GM23338 (cell line): ENCODE data around the gene ING3. TPM values are rescaled to one million over a fixed set of nuclear protein-coding genes. Genes with fewer than 3 reads are reported as not detected.

ENCODE experiments used
- ATAC-seq: fragments of 200-7000 bp; cut with Tn5 transposase; 3 replicates; pipeline ENCODE4 v1.9.1; 2020
- DNase-seq: peaks from one replicate; pipeline ENCODE4 v3.0.0-alpha.2; 2015; ENCODE audit warnings: low spot score
- H2AFZ ChIP-seq: fragments of 200-600 bp; sonication (generic); 2 replicates; pipeline ENCODE4 v1.8.0; 2016; ENCODE audit warnings: antibody characterized with exemption, mild to moderate bottlenecking, moderate library complexity
- H3F3A ChIP-seq: fragments of 200-600 bp; sonication (generic); replicated peaks from 2 replicates; pipeline ENCODE4 v1.8.0; 2017; ENCODE audit warnings: antibody characterized with exemption, mixed run types, low read depth
- H3K27ac ChIP-seq: fragments of 200-600 bp; sonication (generic); 2 replicates; pipeline ENCODE4 v1.6.1; 2016; ENCODE audit warnings: low read depth
- H3K27me3 ChIP-seq: fragments of 200-600 bp; sonication (generic); 2 replicates; pipeline ENCODE4 v1.8.0; 2016; ENCODE audit warnings: mild to moderate bottlenecking, mixed run types, moderate library complexity; ENCODE audit not compliant: insufficient read depth
- H3K36me3 ChIP-seq: fragments of 200-600 bp; sonication (generic); 2 replicates; pipeline ENCODE4 v1.8.0; 2016; ENCODE audit warnings: mild to moderate bottlenecking; ENCODE audit not compliant: insufficient read depth
- H3K4me1 ChIP-seq: fragments of 200-600 bp; sonication (generic); 2 replicates; pipeline ENCODE4 v1.8.0; 2016; ENCODE audit warnings: mild to moderate bottlenecking, moderate library complexity; ENCODE audit not compliant: insufficient read depth
- H3K4me2 ChIP-seq: fragments of 200-600 bp; sonication (generic); 2 replicates; pipeline ENCODE4 v1.7.1; 2017; ENCODE audit warnings: mixed run types
- H3K4me3 ChIP-seq: fragments of 200-600 bp; sonication (generic); 2 replicates; pipeline ENCODE4 v1.6.1; 2016; ENCODE audit warnings: mixed run types
- H3K79me2 ChIP-seq: fragments of 200-600 bp; sonication (generic); replicated peaks from 2 replicates; pipeline ENCODE4 v1.8.0; 2017; ENCODE audit warnings: mild to moderate bottlenecking; ENCODE audit not compliant: insufficient read depth
- H3K9me2 ChIP-seq: fragments of 200-600 bp; sonication (generic); 2 replicates; pipeline ENCODE4 v1.8.0; 2017; ENCODE audit not compliant: insufficient read depth
- H4K20me1 ChIP-seq: fragments of 200-600 bp; sonication (generic); replicated peaks from 2 replicates; pipeline ENCODE4 v1.8.0; 2017; ENCODE audit warnings: mild to moderate bottlenecking; ENCODE audit not compliant: insufficient read depth
- H3K27ac Mint-ChIP-seq: 2 replicates; pipeline ENCODE4 v1.8.0; 2020; ENCODE audit warnings: inconsistent platforms, mild to moderate bottlenecking, moderate library complexity, mixed read lengths
- H3K27me3 Mint-ChIP-seq: 3 replicates; pipeline ENCODE4 v1.8.0; 2022; ENCODE audit warnings: low read depth, mild to moderate bottlenecking, moderate library complexity, mixed read lengths, inconsistent platforms; ENCODE audit not compliant: insufficient read depth, poor library complexity
- H3K36me3 Mint-ChIP-seq: 3 replicates; pipeline ENCODE4 v1.8.0; 2021; ENCODE audit warnings: low read depth, mild to moderate bottlenecking, inconsistent platforms, moderate library complexity, mixed read lengths
- H3K4me1 Mint-ChIP-seq: 3 replicates; pipeline ENCODE4 v1.8.0; 2020; ENCODE audit warnings: mild to moderate bottlenecking, inconsistent platforms, mixed read lengths
- H3K4me3 Mint-ChIP-seq: 3 replicates; pipeline ENCODE4 v1.8.0; 2021; ENCODE audit warnings: moderate library complexity, mild to moderate bottlenecking, inconsistent platforms, mixed read lengths
- H3K9me3 Mint-ChIP-seq: 3 replicates; pipeline ENCODE4 v1.8.0; 2020; ENCODE audit warnings: moderate library complexity, mild to moderate bottlenecking, inconsistent platforms, mixed read lengths
- CREB1 ChIP-seq: fragments of 250-450 bp; sonication (Bioruptor Pico); IDR thresholded peaks from 2 replicates; pipeline ENCODE4 v1.5.0; 2020; ENCODE audit warnings: low read depth, mild to moderate bottlenecking, moderate library complexity
- EZH2 ChIP-seq: fragments of 200-600 bp; sonication (generic); IDR thresholded peaks from one replicate; pipeline ENCODE4 v1.8.0; 2017; ENCODE audit warnings: antibody characterized with exemption, mild to moderate bottlenecking, low read depth; ENCODE audit not compliant: unreplicated experiment
- EZH2phosphoT487 ChIP-seq: fragments of 200-600 bp; sonication (generic); IDR thresholded peaks from one replicate; pipeline ENCODE4 v1.8.1; 2018; ENCODE audit warnings: antibody characterized with exemption; ENCODE audit not compliant: unreplicated experiment
- JUNB ChIP-seq: IDR thresholded peaks from one replicate; pipeline ENCODE4 v1.6.1; 2016; ENCODE audit warnings: antibody characterized with exemption; ENCODE audit not compliant: unreplicated experiment
- NANOG ChIP-seq: IDR thresholded peaks from 2 replicates; pipeline ENCODE4 v1.6.1; 2016; ENCODE audit warnings: antibody characterized with exemption, borderline replicate concordance
- POLR2AphosphoS5 ChIP-seq: IDR thresholded peaks from 2 replicates; pipeline ENCODE4 v1.6.1; 2016; ENCODE audit warnings: antibody characterized with exemption, low read depth
- STAT1 ChIP-seq: IDR thresholded peaks from one replicate; pipeline ENCODE4 v1.6.1; 2016; ENCODE audit warnings: antibody characterized with exemption; ENCODE audit not compliant: unreplicated experiment
- ZNF114 ChIP-seq: fragments of 250-450 bp; sonication (Bioruptor Pico); IDR thresholded peaks from 2 replicates; pipeline ENCODE4 v1.5.0; 2020; ENCODE audit warnings: mild to moderate bottlenecking, moderate library complexity
- ZNF331 ChIP-seq: fragments of 250-450 bp; sonication (Bioruptor Pico); IDR thresholded peaks from 2 replicates; pipeline ENCODE4 v1.5.0; 2020; ENCODE audit warnings: low read depth, mild to moderate bottlenecking, moderate library complexity
- ZNF462 ChIP-seq: fragments of 250-450 bp; sonication (Bioruptor Pico); IDR thresholded peaks from 2 replicates; pipeline ENCODE4 v1.5.0; 2020; ENCODE audit warnings: mild to moderate bottlenecking, moderate library complexity
- polyA plus RNA-seq: library from polyadenylated mRNA; unstranded; fragments of >200 nt; fragmentation: Nextera tagmentation; extraction: Ambion mirVana; gene quantifications from 2 replicates; pipeline ENCODE4 v1.2.1, GENCODE V29; 2016
- total RNA-seq: library from RNA; depleted of rRNA; stranded (reverse); fragments of >200 nt; shearing (Covaris generic); gene quantifications from 2 replicates; pipeline ENCODE4 v1.2.3, GENCODE V29; 2014
- TF ChIP-seq, protein P1 (sequence below): IDR thresholded peaks from 2 replicates; pipeline ENCODE4 v1.6.1; 2016; ENCODE audit warnings: antibody characterized with exemption
- TF ChIP-seq, protein P2 (sequence below), 2 experiments: fragments of 200-600 bp in 1 of 2; sonication (generic) in 1 of 2; conservative IDR thresholded peaks; 2 replicates each; pipeline versions ENCODE4 v1.5.1 to v1.6.1; 2016 to 2017; ENCODE audit warnings: antibody characterized with exemption in 2 of 2, low read depth in 2 of 2, mild to moderate bottlenecking in 2 of 2, moderate library complexity in 1 of 2
- TF ChIP-seq, protein P3 (sequence below): IDR thresholded peaks from one replicate; pipeline ENCODE4 v1.6.1; 2018; ENCODE audit warnings: antibody characterized with exemption; ENCODE audit not compliant: unreplicated experiment

Gene ING3
- total and polyA plus RNA-seq, 2 experiments from 2014 or later = 17.8 to 26.2 TPM

- Mint-ChIP-seq H3K27ac (no peak overlapping the region), H3K9me3 (no peaks in the 10 kb centered on the region), H3K4me1 (no peaks in the 10 kb centered on the region; the same call in 2 of the 3 replicates), H3K4me3 (no peak overlapping the region), H3K36me3 (no peaks in the 10 kb centered on the region), H3K27me3 (no peaks in the 10 kb centered on the region)
- no peaks in the 10 kb centered on the region for H3K27me3 ChIP-seq
- H3F3A ChIP-seq = no peaks in the 10 kb centered on the region
- TF ChIP-seq POLR2AphosphoS5 (no peak), NANOG (no peak), ZNF331 (CRISPR knock-in tag) (no peak), EZH2 (no peak), EZH2phosphoT487 (no peak), CREB1 (CRISPR knock-in tag) (no peak), STAT1 (no peak), JUNB (no peak), ZNF462 (CRISPR knock-in tag) (no peak), ZNF114 (no peak)
- TF ChIP-seq, protein P1, sequence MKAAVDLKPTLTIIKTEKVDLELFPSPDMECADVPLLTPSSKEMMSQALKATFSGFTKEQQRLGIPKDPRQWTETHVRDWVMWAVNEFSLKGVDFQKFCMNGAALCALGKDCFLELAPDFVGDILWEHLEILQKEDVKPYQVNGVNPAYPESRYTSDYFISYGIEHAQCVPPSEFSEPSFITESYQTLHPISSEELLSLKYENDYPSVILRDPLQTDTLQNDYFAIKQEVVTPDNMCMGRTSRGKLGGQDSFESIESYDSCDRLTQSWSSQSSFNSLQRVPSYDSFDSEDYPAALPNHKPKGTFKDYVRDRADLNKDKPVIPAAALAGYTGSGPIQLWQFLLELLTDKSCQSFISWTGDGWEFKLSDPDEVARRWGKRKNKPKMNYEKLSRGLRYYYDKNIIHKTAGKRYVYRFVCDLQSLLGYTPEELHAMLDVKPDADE = no peak
- TF ChIP-seq, protein P2, sequence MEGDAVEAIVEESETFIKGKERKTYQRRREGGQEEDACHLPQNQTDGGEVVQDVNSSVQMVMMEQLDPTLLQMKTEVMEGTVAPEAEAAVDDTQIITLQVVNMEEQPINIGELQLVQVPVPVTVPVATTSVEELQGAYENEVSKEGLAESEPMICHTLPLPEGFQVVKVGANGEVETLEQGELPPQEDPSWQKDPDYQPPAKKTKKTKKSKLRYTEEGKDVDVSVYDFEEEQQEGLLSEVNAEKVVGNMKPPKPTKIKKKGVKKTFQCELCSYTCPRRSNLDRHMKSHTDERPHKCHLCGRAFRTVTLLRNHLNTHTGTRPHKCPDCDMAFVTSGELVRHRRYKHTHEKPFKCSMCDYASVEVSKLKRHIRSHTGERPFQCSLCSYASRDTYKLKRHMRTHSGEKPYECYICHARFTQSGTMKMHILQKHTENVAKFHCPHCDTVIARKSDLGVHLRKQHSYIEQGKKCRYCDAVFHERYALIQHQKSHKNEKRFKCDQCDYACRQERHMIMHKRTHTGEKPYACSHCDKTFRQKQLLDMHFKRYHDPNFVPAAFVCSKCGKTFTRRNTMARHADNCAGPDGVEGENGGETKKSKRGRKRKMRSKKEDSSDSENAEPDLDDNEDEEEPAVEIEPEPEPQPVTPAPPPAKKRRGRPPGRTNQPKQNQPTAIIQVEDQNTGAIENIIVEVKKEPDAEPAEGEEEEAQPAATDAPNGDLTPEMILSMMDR (conservative IDR thresholded peaks at IDR 0.05; ENCODE audit: low read depth in 2 of 2) = no peak
- TF ChIP-seq, protein P3, sequence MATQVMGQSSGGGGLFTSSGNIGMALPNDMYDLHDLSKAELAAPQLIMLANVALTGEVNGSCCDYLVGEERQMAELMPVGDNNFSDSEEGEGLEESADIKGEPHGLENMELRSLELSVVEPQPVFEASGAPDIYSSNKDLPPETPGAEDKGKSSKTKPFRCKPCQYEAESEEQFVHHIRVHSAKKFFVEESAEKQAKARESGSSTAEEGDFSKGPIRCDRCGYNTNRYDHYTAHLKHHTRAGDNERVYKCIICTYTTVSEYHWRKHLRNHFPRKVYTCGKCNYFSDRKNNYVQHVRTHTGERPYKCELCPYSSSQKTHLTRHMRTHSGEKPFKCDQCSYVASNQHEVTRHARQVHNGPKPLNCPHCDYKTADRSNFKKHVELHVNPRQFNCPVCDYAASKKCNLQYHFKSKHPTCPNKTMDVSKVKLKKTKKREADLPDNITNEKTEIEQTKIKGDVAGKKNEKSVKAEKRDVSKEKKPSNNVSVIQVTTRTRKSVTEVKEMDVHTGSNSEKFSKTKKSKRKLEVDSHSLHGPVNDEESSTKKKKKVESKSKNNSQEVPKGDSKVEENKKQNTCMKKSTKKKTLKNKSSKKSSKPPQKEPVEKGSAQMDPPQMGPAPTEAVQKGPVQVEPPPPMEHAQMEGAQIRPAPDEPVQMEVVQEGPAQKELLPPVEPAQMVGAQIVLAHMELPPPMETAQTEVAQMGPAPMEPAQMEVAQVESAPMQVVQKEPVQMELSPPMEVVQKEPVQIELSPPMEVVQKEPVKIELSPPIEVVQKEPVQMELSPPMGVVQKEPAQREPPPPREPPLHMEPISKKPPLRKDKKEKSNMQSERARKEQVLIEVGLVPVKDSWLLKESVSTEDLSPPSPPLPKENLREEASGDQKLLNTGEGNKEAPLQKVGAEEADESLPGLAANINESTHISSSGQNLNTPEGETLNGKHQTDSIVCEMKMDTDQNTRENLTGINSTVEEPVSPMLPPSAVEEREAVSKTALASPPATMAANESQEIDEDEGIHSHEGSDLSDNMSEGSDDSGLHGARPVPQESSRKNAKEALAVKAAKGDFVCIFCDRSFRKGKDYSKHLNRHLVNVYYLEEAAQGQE = no peak
- H3K4me3 ChIP-seq = no peak overlapping the region
- no peaks in the 10 kb centered on the region for H3K9me2 ChIP-seq
- H3K79me2 ChIP-seq = no peaks in the 10 kb centered on the region
- no peaks in the 10 kb centered on the region for H3K4me1 ChIP-seq
- ATAC-seq (no peak), DNase-seq (no peak)
- no peaks in the 10 kb centered on the region for H3K36me3 ChIP-seq
- H2AFZ ChIP-seq = no peak overlapping the region
- no peak overlapping the region for H3K4me2 ChIP-seq
- H3K27ac ChIP-seq = no peak overlapping the region
- no peaks in the 10 kb centered on the region for H4K20me1 ChIP-seq
These were observed 68.4 kb downstream of the ING3 start for GRCh38 chr7:121019018-121019417.
